Hematopoietic multipotent progenitor cell treated with erythropoietin and hydrocortisone succinate and interleukin-3 and kit ligand, for 4 days (in vitro differentiated cells): ENCODE results near the gene CD302.
A peak's percentile ranks its signal among the peaks of the same experiment; 100 is the strongest.
"Not testable (repeated sequence)": the region's sequence is repeated elsewhere in the genome, so short reads cannot be mapped to it uniquely, and the experiment has no call there.

Experiments
- DNase-seq: peaks from one replicate; pipeline ENCODE4 v3.0.0-alpha.2; 2015

Gene CD302, protein sequence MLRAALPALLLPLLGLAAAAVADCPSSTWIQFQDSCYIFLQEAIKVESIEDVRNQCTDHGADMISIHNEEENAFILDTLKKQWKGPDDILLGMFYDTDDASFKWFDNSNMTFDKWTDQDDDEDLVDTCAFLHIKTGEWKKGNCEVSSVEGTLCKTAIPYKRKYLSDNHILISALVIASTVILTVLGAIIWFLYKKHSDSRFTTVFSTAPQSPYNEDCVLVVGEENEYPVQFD

DNA sequence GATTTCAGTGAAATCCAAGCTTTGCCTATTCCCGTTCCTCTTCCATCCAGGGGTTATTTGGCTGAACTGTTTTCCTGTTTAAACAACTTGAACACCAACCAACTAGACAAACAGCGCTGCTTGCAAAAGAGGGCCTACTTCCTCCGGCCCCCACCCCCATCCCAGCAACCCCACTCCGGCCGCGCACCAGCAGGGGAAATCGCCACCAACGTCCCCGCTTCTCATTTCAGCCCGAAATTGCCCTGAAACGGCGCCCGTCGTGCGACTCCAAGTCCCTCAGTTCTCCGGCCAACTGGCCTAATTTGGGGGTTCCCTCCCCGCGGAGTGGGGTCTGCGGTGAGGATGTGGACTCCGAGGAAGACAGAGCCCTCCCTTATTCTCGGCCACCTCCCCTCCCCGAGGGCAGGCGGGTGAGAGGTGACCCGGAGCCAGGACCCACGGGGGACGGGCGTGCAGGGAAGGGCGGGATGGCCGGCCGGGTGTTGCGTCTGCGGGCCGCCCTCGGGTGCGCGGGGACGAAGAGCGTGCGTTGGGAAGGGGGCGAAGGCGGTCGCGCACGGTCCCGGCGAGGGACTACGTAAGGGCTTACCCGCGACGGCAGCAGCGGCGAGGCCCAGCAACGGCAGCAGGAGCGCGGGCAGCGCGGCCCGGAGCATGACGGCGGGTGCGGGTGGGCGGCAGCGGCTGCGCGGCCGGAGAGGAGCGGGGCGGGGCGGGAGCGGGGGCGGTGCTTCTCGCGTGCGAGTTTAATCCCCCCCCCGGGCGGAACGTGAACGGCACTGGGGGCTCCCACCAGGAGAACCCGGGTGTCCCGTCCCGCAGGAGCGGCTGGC lies at the start of gene CD302:
Gene CD302, minus strand, starts transcription at position 666 of the 833 bp plus-strand sequence. Its CDS starts 10 bp downstream, at position 656.
- DNase-seq = peak; percentile 80

GRCh38 chr2:159846564-159846963 lies 48.6 kb upstream of the CD302 start:
- DNase-seq = no peak

DNA sequence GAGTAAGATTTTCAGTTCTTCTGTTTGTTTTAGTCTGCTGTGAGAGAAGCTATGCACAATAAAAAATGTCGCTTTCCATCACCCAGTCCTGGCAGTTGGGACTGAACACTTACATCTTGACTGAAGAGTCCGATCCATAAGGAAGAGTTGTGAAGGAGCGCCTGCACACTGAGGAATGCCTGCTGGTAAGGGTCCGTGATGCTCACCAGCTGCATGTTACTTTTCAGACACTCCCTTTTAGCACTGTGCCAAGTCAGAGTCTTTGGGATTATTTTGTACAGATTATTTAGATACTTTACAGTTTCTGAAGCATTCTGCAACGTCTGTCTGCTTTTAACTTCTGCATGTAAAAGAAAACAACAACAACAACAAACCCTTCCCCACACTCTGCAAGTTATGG lies 42.6 kb upstream of the CD302 start:
- DNase-seq = no peak

DNA sequence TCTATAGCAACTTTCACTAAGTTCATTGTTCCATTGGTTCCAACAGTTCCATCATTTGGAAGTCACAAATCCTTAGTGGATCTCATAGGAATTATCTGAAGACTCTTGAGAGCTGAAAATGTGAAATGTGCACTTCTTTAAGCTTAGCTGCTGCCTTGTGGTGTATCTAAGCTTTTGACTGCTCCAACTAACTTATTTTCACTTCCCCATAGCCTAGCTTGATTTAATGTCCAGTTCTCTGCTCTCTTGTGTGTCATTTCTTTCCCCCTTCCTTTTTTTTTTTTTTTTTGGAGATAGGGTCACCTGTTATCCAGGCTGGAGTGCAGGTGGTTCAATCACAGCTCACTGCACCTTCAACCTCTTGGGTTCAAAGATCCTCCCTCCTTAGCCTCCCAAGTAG lies 34.9 kb upstream of the CD302 start:
- no peak for DNase-seq

DNA sequence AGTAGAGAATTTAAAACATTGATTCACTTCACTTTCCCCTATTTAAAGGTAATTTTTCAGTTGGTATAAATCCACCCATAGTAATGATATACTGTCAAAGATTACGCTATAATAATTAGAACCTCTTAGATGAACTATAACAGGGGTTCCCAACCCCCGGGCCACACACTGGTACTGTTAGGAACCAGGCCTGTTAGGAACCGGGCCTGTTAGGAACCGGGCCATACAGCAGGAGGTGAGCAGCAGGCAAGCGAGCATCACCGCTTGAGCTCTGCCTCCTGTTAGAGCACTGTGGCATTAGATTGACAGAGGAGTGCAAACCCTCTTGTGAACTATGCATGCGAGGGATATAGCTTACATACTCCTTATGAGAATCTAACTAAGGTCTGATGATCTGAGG lies 34.0 kb upstream of the CD302 start:
- no peak for DNase-seq

DNA sequence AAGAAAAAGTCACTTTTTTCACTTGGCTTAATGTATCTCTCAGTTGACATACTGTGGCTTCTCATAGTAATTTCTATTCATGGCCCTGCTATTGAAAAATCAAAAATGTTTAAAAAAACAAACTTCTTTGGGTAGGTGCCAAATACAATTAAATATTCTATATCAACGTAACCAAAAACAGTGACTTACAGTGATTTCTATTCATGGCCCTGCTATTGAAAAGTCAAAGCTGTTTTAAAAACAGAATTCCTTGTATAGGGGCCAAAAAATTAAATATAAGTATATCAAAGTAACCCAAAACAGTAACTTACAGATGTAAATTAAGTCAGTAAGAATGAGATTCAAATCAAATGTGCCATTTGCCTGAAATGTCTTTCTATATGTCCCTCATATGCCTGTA lies 31.4 kb upstream of the CD302 start:
- DNase-seq = no peak

- DNase-seq = no peak
These were observed 30.7 kb upstream of the CD302 start for GRCh38 chr2:159828738-159829137.

- not testable (repeated sequence) for DNase-seq
These were observed 24.4 kb upstream of the CD302 start for GRCh38 chr2:159822478-159822833.

- DNase-seq = not testable (repeated sequence)
These were observed 23.9 kb upstream of the CD302 start for GRCh38 chr2:159821775-159822477.

DNA sequence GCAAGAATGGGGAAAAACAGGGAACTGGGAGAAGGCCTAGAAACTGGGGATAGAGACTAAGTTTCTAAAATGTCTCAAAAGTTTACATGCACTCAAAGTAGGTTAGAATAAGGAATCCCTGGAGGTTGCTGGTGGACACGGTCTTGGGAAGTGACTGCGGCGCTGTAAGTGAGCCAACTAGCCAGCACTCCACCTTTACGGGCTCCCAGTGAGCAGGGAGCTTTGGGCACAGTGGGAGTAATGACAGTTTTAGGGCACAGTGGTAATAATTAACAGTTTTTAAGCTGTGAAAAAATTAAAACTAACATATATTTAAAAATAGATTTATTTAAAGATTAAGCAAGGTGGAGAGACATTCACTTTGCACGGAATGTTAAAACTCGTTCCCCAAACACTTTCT lies 20.9 kb upstream of the CD302 start:
- no peak for DNase-seq

GRCh38 chr2:159817283-159817682 lies 19.3 kb upstream of the CD302 start:
- peak; percentile 70 for DNase-seq

DNA sequence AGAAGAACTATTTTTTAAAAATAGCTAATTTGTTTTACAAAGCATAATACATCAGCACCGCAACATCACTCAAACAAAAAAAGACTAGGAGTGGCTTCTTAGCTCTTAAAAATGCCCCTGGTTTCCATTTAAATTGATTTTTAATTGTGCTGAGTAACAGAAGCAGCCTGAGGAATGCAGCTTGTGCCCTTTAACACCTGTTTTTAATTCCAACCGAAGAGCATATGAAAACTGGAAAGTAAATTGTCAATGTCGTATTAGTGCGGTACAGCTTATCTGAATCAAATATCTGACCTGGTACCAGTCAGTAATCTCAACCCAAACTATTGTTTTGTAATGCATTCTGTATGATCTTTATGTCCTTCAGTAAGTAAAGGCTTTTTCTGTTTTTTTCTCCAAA lies 13.2 kb upstream of the CD302 start:
- DNase-seq = no peak

DNA sequence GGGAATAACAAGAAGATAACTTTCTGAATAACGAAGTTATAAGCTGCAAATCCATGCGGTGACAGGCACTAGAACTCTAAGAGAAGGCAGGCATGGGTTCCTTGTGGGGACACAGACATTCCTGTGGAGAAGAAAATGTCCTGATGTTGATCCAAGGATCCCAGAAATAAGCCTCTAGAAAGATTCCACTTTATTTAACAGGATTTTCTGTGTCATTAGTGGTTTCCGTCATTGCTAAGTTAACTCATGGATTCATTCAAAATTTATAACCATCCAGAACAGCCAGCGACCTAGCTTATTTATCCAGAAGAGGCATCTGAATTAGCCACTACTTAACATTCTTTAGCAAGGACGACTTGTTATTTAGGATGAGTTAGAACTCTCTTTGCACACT lies 10.0 kb upstream of the CD302 start:
- DNase-seq = no peak

DNA sequence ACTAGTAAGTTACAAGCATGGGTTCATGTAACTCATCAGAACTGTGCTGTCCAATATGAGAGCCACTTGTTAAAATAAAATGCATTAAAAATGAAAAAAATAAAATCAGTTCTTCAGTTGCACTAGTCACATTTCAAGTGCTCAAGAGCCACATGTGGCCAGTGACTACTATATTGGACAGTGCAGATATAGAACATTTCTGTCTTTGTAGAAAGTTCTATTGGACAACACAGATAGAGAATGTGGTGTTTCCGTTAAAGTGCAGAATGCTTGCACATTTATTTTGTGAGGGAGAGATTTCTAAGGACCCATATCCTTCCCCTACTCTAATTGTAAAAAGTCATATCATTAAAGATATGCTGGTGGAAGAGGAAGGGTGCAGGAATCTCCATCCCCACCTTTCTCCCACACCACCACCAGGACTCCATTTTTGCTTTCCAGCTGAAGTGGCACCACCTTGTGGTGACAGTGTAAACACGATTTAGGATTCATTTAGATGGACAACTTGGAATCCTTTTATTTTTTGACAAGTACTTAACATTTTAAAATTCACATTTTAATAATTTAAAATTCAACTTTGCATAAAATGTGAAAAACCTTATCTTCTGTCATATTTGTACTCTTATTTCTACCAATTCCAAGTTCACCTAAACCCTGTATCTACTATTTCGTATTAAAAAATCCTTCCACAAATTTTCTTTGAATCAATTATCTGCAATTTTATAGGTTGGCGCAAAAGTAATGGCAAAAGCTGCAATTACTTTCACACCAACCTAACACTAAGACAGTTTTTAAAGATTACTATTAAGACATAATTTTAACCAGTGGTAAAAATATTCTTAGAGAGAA lies 9.4 kb upstream of the CD302 start:
- peak; percentile 80 for DNase-seq

GRCh38 chr2:159804941-159805340 lies 6.9 kb upstream of the CD302 start:
- no peak for DNase-seq

DNA sequence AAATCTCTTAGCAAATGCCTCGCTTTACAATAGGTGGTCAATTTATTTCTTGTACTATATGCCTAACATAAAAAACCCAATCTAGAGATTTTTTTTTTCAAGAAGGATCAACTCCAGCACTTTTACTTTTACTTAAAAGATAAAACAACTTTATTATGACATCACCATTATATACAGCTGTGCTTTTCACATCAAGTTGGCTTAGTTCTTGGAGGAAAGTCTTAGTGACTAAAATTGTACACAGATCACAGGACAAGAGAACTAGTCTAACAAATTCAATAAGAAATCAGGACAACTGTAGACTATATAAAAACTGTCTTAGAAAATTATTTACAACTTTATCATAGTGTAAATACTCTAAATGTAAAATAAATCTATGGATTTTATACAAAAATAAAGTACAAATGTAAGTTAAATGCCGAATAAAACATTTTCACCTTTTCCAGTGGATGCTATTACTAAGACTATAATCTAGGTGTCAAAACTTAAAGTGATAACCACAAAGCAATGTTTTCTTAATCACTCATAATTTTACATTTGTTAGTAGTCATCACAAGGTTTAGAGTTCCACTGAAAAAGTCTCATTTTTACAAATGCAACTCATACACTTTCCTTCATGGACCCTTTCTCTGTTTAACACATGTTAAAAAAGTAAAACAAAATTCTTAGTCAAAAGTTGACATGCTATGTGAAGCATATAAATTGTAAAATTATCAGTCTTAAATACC lies 5.4 kb upstream of the CD302 start:
- no peak for DNase-seq

GRCh38 chr2:159802673-159803072 lies 4.7 kb upstream of the CD302 start:
- no peak for DNase-seq

DNA sequence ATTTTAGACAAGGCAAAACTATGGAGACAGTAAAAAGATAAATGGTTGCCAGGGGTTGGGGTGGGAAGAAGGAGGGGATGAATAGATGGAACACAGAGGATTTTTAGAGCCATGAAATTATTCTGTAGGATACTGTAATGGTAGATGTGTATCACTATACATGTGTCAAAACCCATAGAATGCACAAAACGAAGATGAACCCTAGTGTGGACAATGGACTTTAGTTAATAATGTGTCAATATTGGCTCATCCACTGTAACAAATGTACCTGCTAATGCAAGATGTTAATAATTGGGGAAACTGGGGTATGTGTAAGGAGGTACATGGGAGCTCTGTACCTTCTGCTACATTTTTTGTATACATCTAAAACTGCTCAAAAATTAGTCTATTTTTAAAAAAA lies 1.8 kb upstream of the CD302 start:
- DNase-seq = no peak

DNA sequence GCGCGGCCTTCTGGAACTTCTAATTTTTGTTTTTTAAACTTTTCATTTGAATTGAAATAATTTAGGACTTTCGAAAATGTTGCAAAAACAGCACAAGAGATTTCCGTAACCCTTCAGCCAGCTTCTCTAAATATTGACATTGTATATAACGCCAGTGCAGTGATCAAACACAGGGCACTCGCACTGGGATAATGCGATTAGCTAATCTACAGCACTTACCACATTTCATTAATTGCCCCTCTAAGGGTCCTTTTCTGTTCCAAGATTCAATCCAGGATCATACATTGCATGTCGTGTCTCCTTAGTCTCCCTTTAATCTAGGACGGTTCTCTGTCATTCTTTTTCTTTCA lies 343 bp upstream of the CD302 start:
- DNase-seq = no peak

- no peak for DNase-seq
These were observed 824 bp downstream of the CD302 start for GRCh38 chr2:159797225-159797542.

GRCh38 chr2:159795841-159796690 lies 1.9 kb downstream of the CD302 start:
- no peak for DNase-seq

DNA sequence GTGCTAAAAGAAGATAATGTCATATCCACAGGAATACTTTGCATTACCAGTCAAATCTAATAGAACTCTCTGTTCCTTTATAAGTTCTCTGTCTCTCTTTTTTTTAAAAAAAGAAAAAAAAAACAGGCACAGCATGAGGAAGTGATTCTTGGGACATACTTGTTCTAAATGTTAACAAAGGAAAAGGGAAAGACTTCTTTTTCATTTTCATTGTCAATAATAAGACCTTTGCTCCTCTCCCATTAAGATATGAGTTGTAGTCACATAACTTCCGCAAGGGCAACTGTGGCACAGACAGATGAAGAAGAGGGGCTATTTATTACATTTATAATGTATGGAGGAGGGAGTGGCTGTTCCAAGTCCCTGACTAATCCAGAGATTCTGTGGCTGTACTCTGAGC lies 4.7 kb downstream of the CD302 start:
- no peak for DNase-seq
